Measurements from ENCODE around the gene TAF1L.
"Not testable (repeated sequence)": the region's sequence is repeated elsewhere in the genome, so short reads cannot be mapped to it uniquely, and the experiment has no call there.

TAF1L gene
- total RNA-seq, result 0 to 1.5 (median 0.18) reads per million in 17 experiments

- DNase-seq, result no peak
Measured at GRCh38 chr9:32635362-32635761, at the start of gene TAF1L. TAF1L (minus strand) TSS chr9:32635669; CDS start chr9:32635579, 90 bp downstream.

GRCh38 chr9:32681751-32682150, 46.3 kb upstream of the TAF1L start:
- DNase-seq, result no peak

GRCh38 chr9:32677931-32678330, 42.5 kb upstream of the TAF1L start:
- no peak for DNase-seq

GRCh38 chr9:32672469-32672868, 37.0 kb upstream of the TAF1L start:
- no peak for DNase-seq

- DNase-seq, result no peak
Measured at GRCh38 chr9:32671333-32671732, 35.9 kb upstream of the TAF1L start.

- no peak for DNase-seq
Measured at GRCh38 chr9:32665101-32665500, 29.6 kb upstream of the TAF1L start.

- no peak for DNase-seq
Measured at GRCh38 chr9:32663741-32664140, 28.3 kb upstream of the TAF1L start.

- DNase-seq, result no peak
Measured at GRCh38 chr9:32647671-32648070, 12.2 kb upstream of the TAF1L start.

- DNase-seq, result no peak
Measured at GRCh38 chr9:32644698-32645097, 9.2 kb upstream of the TAF1L start.

- DNase-seq, result not testable (repeated sequence)
Measured at GRCh38 chr9:32633151-32633550, 2.3 kb downstream of the TAF1L start.

- DNase-seq, result no peak
Measured at GRCh38 chr9:32631991-32632390, 3.5 kb downstream of the TAF1L start.

GRCh38 chr9:32627394-32627954, 8.0 kb downstream of the TAF1L start:
- DNase-seq, result peak in 1 of 4 experiments; percentile 5

GRCh38 chr9:32625320-32625719, 10.1 kb downstream of the TAF1L start:
- DNase-seq, result no peak

GRCh38 chr9:32622948-32623347, 12.5 kb downstream of the TAF1L start:
- no peak for DNase-seq

- DNase-seq, result no peak
Measured at GRCh38 chr9:32618261-32618660, 17.2 kb downstream of the TAF1L start.

- peak in 2 of 4 experiments; percentile 15 to 25 for DNase-seq
Measured at GRCh38 chr9:32606811-32607210, 28.7 kb downstream of the TAF1L start.

- no peak for DNase-seq
Measured at GRCh38 chr9:32603914-32604852, 31.3 kb downstream of the TAF1L start.

GRCh38 chr9:32599021-32599420, 36.4 kb downstream of the TAF1L start:
- peak; percentile 24 to 64 (median 44) for DNase-seq

GRCh38 chr9:32596936-32597335, 38.5 kb downstream of the TAF1L start:
- peak in 1 of 4 experiments; percentile 28 for DNase-seq

- DNase-seq, result peak; percentile 54 to 84 (median 77)
Measured at GRCh38 chr9:32596096-32596865, 39.2 kb downstream of the TAF1L start.

- DNase-seq, result peak in 1 of 4 experiments; percentile 26
Measured at GRCh38 chr9:32590898-32591297, 44.6 kb downstream of the TAF1L start.

- no peak for DNase-seq
Measured at GRCh38 chr9:32590476-32590875, 45.0 kb downstream of the TAF1L start.
